Measurements from ENCODE around the gene CAPN12. TPM values are rescaled to one million over a fixed set of nuclear protein-coding genes. Genes with fewer than 3 reads are reported as not detected.
A peak's percentile ranks its signal among the peaks of the same experiment; 100 is the strongest.

CAPN12 gene
- total RNA-seq, 5 donors from 2014 or later (not counting 1 experiment from before 2014, with no cell fraction given), result 2.5 to 13.8 (median 8.8) TPM

GRCh38 chr19:38740257-38740592 lies 4.0 kb downstream of the CAPN12 start:
- Histone ChIP-seq H3K4me1 (ENCODE audit: control insufficient read depth in 1 of 2, extremely low read depth in 1 of 2, insufficient read depth in 2 of 2, low read length in 2 of 2) (peaks cover 4 to 43% of the 10 kb centered on the region in 2 experiments), H3K27me3 (replicated peaks in 1 of 2; ENCODE audit: control insufficient read depth in 2 of 2, extremely low read depth in 1 of 2, insufficient read depth in 2 of 2, low read length in 1 of 2) (peaks cover 0 to 12% of the 10 kb centered on the region in 2 experiments), H3K36me3 (ENCODE audit: control insufficient read depth in 2 of 2, extremely low read depth in 1 of 2, insufficient read depth in 1 of 2, low read length in 1 of 2) (no peaks in the 10 kb centered on the region), H3K9me3 (no peaks in the 10 kb centered on the region), H3K4me3 (ENCODE audit: control insufficient read depth in 1 of 2, extremely low read depth in 1 of 2, low read length in 1 of 2) (no peak overlapping the region), H3K27ac (ENCODE audit: low read length) (no peak overlapping the region)
- no peaks in the 10 kb centered on the region for H3K9me3 Mint-ChIP-seq
- no peak for DNase-seq
- H3K27ac Mint-ChIP-seq, result no peak overlapping the region
- peaks cover 20 to 29% (median 27%) of the 10 kb centered on the region in 3 donors for H3K4me1 Mint-ChIP-seq
- no peak overlapping the region for H3K4me3 Mint-ChIP-seq
- no peak for ATAC-seq (replicated peaks in 1 of 4)
- 63% methylated on average over 9 of the region's 9 CpGs for WGBS (ENCODE audit: insufficient coverage)
- ChIA-PET POLR2A (no interaction called here), CTCF (no interaction called here)
- H3K27me3 Mint-ChIP-seq, result no peaks in the 10 kb centered on the region
- H3K36me3 Mint-ChIP-seq, result no peaks in the 10 kb centered on the region

DNA sequence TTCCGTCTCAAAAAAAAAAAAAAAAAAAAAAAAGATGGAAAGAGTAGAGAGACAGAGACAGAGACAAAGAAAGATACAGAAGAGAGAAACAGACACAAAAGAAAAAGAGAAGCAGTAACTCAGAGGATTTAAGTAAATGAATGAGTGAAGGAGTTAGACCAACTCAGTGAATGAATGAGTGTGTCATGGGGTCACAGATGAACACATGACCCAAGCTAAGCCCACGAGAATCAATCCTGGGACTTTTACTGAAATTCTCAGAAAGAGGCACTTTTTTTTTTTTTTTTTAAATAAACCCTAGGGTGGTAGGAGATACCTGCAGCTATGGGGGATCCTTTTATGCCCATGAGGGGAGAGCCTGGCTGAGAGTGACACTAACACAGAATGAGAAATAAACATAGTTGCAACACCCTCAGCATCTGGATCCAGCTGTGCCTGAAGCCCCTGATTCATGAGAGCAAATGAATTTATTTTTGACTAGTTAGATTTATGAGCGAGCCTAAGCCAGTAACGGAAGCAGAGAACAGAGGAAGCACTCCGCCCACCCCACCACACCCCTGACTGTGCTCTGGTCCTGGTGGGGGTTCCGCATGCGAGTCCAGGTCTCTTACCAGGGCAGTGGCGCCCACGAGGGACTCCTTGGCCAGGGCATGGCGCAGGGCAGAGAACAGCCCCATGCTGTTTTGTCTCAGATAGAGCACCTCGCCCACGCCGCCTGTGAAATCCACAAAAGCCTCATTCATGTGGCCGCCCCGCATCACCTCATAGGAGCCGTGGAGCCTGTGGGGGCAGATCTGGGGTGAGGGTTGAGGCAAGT lies 4.6 kb downstream of the CAPN12 start:
- CTCF ChIA-PET, result no interaction called here
- peak in 1 of 35 experiments; percentile 36 for DNase-seq

DNA sequence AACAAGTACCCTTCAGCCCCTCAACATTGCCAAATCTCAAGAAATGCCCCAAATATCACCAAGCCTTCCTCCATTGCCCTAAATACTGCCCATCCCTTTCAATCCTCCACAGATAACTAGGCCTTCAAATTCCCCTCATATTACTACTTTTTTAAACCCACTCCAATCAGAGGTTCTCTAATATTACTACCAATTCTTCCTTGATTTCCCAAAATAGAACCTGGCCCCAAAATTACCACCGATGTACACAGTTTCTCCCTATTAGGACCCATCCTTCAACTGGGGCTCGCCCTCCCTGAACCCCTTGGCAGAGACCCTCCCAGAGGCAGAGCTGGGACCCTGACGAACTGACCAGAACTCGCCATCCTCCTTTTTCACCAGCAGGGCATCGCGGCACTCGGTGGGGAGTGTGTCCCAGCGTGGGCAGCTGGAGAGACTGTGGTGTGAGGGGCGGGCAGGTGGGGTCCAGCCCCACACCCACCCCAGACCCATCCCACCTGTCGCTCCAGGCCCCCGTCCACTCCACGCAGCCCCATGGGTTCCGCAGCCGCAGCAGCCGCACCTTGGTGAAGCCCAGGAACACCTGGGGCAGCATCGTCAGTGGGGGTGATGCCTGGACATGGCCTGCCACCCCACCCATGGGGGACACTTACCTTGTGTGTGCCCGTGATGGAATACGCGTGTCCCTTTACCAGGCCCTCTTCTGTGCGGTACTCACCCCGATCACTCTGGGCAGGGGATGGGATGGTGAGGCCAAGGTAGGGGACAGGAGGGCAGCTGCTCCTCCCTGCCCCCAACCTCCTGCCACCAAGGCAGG lies 6.1 kb downstream of the CAPN12 start:
- no peaks in the 10 kb centered on the region for H3K27me3 Mint-ChIP-seq
- H3K9me3 ChIP-seq, result no peaks in the 10 kb centered on the region
- ATAC-seq (replicated peaks in 1 of 4) (no peak), DNase-seq (peak in 1 of 35 experiments; percentile 4)
- ChIA-PET POLR2A (no interaction called here), CTCF (interaction anchor here in 1 of 2 donors (0.6 to 0.7 kb wide), 2 partner anchors 83 to 385 kb away, joined by 3 to 6 read pairs; no protein-coding TSS in a partner anchor)
- peaks cover 11 to 64% of the 10 kb centered on the region in 2 experiments for H3K4me1 ChIP-seq (ENCODE audit: control insufficient read depth in 1 of 2, extremely low read depth in 1 of 2, insufficient read depth in 2 of 2, low read length in 2 of 2)
- no peaks in the 10 kb centered on the region for H3K36me3 ChIP-seq (ENCODE audit: control insufficient read depth in 2 of 2, extremely low read depth in 1 of 2, insufficient read depth in 1 of 2, low read length in 1 of 2)
- H3K4me1 Mint-ChIP-seq, result peaks cover 39 to 50% (median 48%) of the 10 kb centered on the region in 3 donors
- peak overlapping the region in 1 of 2 donors; percentile 85 for H3K27ac Mint-ChIP-seq
- H3K9me3 Mint-ChIP-seq, result no peaks in the 10 kb centered on the region
- WGBS (ENCODE audit: insufficient coverage), result 98% methylated on average over 11 of the region's 21 CpGs
- H3K36me3 Mint-ChIP-seq, result no peaks in the 10 kb centered on the region
- H3K4me3 Mint-ChIP-seq, result peak overlapping the region; percentile 38 to 62 (median 59)
- H3K27ac ChIP-seq (ENCODE audit: low read length), result no peak overlapping the region
- peaks cover 0 to 8% of the 10 kb centered on the region in 2 experiments for H3K27me3 ChIP-seq (replicated peaks in 1 of 2; ENCODE audit: control insufficient read depth in 2 of 2, extremely low read depth in 1 of 2, insufficient read depth in 2 of 2, low read length in 1 of 2)
- H3K4me3 ChIP-seq (ENCODE audit: control insufficient read depth in 1 of 2, extremely low read depth in 1 of 2, low read length in 1 of 2), result no peak overlapping the region

More for the DNA sequence above, 4.6 kb downstream of the CAPN12 start:
- WGBS (ENCODE audit: insufficient coverage), result 48% methylated on average over 8 of the region's 16 CpGs
- Histone ChIP-seq H3K9me3 (no peaks in the 10 kb centered on the region), H3K27me3 (replicated peaks in 1 of 2; ENCODE audit: control insufficient read depth in 2 of 2, extremely low read depth in 1 of 2, insufficient read depth in 2 of 2, low read length in 1 of 2) (peaks cover 0 to 12% of the 10 kb centered on the region in 2 experiments), H3K4me1 (ENCODE audit: control insufficient read depth in 1 of 2, extremely low read depth in 1 of 2, insufficient read depth in 2 of 2, low read length in 2 of 2) (peaks cover 8 to 49% of the 10 kb centered on the region in 2 experiments), H3K27ac (ENCODE audit: low read length) (peak overlapping the region; percentile 23), H3K4me3 (ENCODE audit: control insufficient read depth in 1 of 2, extremely low read depth in 1 of 2, low read length in 1 of 2) (no peak overlapping the region), H3K36me3 (ENCODE audit: control insufficient read depth in 2 of 2, extremely low read depth in 1 of 2, insufficient read depth in 1 of 2, low read length in 1 of 2) (no peaks in the 10 kb centered on the region)
- Mint-ChIP-seq H3K4me1 (peaks cover 26 to 35% (median 33%) of the 10 kb centered on the region in 3 donors), H3K4me3 (peak overlapping the region in 1 of 3 donors; percentile 24), H3K36me3 (no peaks in the 10 kb centered on the region), H3K27me3 (no peaks in the 10 kb centered on the region), H3K27ac (peak overlapping the region in 1 of 2 donors; percentile 16), H3K9me3 (no peaks in the 10 kb centered on the region)
- ATAC-seq (replicated peaks in 1 of 4), result no peak
- POLR2A ChIA-PET, result no interaction called here

- Mint-ChIP-seq H3K4me3 (peak overlapping the region; percentile 38 to 62 (median 59)), H3K27me3 (no peaks in the 10 kb centered on the region), H3K36me3 (no peaks in the 10 kb centered on the region), H3K4me1 (peaks cover 42 to 57% (median 51%) of the 10 kb centered on the region in 3 donors), H3K27ac (peak overlapping the region in 1 of 2 donors; percentile 85), H3K9me3 (no peaks in the 10 kb centered on the region)
- 53% methylated on average over 13 of the region's 22 CpGs for WGBS (ENCODE audit: insufficient coverage)
- POLR2A ChIA-PET, result no interaction called here
- Histone ChIP-seq H3K27ac (ENCODE audit: low read length) (no peak overlapping the region), H3K9me3 (no peaks in the 10 kb centered on the region), H3K27me3 (replicated peaks in 1 of 2; ENCODE audit: control insufficient read depth in 2 of 2, extremely low read depth in 1 of 2, insufficient read depth in 2 of 2, low read length in 1 of 2) (peaks cover 0 to 5% of the 10 kb centered on the region in 2 experiments), H3K4me3 (ENCODE audit: control insufficient read depth in 1 of 2, extremely low read depth in 1 of 2, low read length in 1 of 2) (no peak overlapping the region), H3K36me3 (ENCODE audit: control insufficient read depth in 2 of 2, extremely low read depth in 1 of 2, insufficient read depth in 1 of 2, low read length in 1 of 2) (no peaks in the 10 kb centered on the region), H3K4me1 (ENCODE audit: control insufficient read depth in 1 of 2, extremely low read depth in 1 of 2, insufficient read depth in 2 of 2, low read length in 2 of 2) (peaks cover 11 to 68% of the 10 kb centered on the region in 2 experiments)
- no peak for DNase-seq
- CTCF ChIA-PET, result interaction anchor here in 1 of 2 donors (0.6 to 0.7 kb wide), 2 partner anchors 83 to 384 kb away, joined by 3 to 6 read pairs; no protein-coding TSS in a partner anchor
- no peak for ATAC-seq (replicated peaks in 1 of 4)
Observed at GRCh38 chr19:38737281-38737865, 6.9 kb downstream of the CAPN12 start.

DNA sequence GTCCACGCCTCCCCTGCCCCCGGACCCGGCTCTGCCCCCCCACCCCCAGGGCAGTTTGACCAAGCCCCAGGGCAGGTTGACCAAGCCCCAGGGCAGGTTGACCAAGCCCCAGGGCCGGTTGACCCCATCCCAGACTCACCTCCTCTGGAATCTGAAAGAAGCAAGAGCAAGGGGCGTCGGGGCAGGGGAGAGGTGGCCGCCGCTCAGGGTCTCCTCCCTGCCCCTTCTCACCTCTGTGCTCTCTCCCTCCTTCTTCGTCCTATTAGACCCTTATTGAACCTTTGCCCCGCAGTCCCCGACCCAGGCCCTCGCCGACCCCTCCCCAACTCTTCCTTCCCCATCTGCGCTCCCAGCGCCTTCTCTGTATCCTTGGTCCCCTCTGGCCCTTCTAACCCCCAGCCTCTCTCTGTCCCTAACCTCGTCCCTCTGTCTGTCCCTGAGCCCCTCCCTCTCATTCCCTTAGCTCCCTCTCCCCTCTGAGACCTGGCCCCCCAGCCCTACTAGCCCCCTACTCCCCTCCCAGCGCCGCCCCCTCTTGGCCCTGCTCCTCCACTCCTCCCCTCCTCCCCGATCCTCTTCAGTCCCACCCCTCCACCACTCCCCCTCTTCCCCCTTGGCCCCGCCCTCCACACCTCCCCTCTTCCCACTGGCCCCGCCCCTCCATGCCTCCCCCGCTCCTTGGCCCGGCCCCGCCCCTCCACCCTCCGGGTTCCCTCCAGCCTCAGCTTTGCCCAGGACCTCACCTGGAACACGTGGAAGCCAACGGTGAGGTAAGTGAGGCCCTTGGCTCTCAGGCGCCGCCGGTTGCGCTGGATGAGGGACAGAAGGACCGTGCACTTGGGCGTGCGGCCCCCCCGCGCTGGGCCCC lies 7.6 kb downstream of the CAPN12 start:
- H3K36me3 Mint-ChIP-seq, result no peaks in the 10 kb centered on the region
- H3K27me3 ChIP-seq (replicated peaks in 1 of 2; ENCODE audit: control insufficient read depth in 2 of 2, extremely low read depth in 1 of 2, insufficient read depth in 2 of 2, low read length in 1 of 2), result peaks cover 0 to 5% of the 10 kb centered on the region in 2 experiments
- POLR2A ChIA-PET, result no interaction called here
- DNase-seq, result peak in 31 of 35 experiments; percentile 12 to 71 (median 49)
- peak overlapping the region; percentile 49 to 59 (median 57) for H3K4me3 Mint-ChIP-seq
- H3K27me3 Mint-ChIP-seq, result no peaks in the 10 kb centered on the region
- H3K27ac Mint-ChIP-seq, result no peak overlapping the region
- H3K9me3 Mint-ChIP-seq, result no peaks in the 10 kb centered on the region
- 11% methylated on average over 18 of the region's 36 CpGs for WGBS (ENCODE audit: insufficient coverage)
- H3K36me3 ChIP-seq (ENCODE audit: control insufficient read depth in 2 of 2, extremely low read depth in 1 of 2, insufficient read depth in 1 of 2, low read length in 1 of 2), result no peaks in the 10 kb centered on the region
- peaks cover 11 to 71% of the 10 kb centered on the region in 2 experiments for H3K4me1 ChIP-seq (ENCODE audit: control insufficient read depth in 1 of 2, extremely low read depth in 1 of 2, insufficient read depth in 2 of 2, low read length in 2 of 2)
- no peaks in the 10 kb centered on the region for H3K9me3 ChIP-seq
- H3K4me1 Mint-ChIP-seq, result peaks cover 42 to 57% (median 51%) of the 10 kb centered on the region in 3 donors
- H3K27ac ChIP-seq (ENCODE audit: low read length), result peak overlapping the region; percentile 34
- CTCF ChIA-PET, result no interaction called here
- peak in 3 of 4 experiments; percentile 21 to 43 (median 22) for ATAC-seq (replicated peaks in 1 of 4)
- H3K4me3 ChIP-seq (ENCODE audit: control insufficient read depth in 1 of 2, extremely low read depth in 1 of 2, low read length in 1 of 2), result peak overlapping the region in 1 of 2 donors; percentile 34
